ENCODE data around the gene PCDH17.

Gene PCDH17

DNA sequence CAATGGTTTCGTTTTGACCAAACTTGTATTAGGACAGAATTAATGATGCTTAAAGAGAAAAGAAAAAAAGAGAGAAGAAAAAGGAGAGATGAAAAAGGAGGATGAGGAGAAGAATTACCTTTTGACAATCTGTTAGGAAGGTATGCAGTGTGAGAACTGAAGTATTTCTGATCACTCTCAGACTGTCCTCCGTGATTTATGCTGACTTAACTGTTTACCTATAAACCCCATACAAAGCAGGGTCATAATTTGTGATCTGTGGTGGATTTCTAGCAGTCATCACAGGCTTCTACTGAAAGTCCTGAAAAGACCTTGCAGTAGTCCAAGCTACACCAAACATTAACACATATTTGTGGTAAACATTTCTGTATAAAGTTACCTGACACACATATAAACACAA, 93.9 kb downstream of the PCDH17 start:
- Histone ChIP-seq H3K36me3 (ENCODE audit: control insufficient read depth, insufficient read depth, low read length) (no peaks in the 10 kb centered on the region), H3K27ac (ENCODE audit: low read length) (no peak overlapping the region), H3K4me1 (ENCODE audit: control insufficient read depth, insufficient read depth, low read length) (no peaks in the 10 kb centered on the region), H3K9me3 (ENCODE audit: control insufficient read depth, insufficient read depth, low read length) (no peaks in the 10 kb centered on the region), H3K4me3 (ENCODE audit: low read length) (no peak overlapping the region), H3K27me3 (ENCODE audit: control insufficient read depth, insufficient read depth, low read length) (no peaks in the 10 kb centered on the region)
- DNase-seq (ENCODE audit: low read depth, low spot score), result no peak
- whole genome bisulfite sequencing (ENCODE audit: insufficient coverage, insufficient read length), result no CpG with 5 or more reads among the region's 2 CpGs

DNA sequence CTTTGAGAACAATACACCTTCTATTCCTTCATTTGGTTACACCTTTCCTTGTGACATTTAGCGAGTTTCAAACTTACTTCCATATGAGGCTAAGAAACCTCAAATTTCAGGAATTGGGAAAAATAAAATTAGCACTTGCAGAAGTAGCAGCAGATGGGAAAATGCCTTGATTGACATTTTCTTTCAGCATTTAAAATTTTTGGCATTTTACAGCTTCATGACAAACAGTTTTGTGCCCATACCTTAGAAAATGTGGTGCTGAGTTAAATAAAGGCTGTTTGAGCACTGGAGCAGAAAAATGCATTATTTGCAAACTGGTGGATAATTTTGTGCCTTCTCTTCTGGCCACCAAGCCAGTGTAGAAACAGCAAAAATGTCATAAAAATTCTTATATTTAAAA, 95.4 kb downstream of the PCDH17 start:
- Histone ChIP-seq H3K27me3 (ENCODE audit: control insufficient read depth, insufficient read depth, low read length) (no peaks in the 10 kb centered on the region), H3K4me3 (ENCODE audit: low read length) (no peak overlapping the region), H3K27ac (ENCODE audit: low read length) (no peak overlapping the region), H3K36me3 (ENCODE audit: control insufficient read depth, insufficient read depth, low read length) (no peaks in the 10 kb centered on the region), H3K9me3 (ENCODE audit: control insufficient read depth, insufficient read depth, low read length) (no peaks in the 10 kb centered on the region), H3K4me1 (ENCODE audit: control insufficient read depth, insufficient read depth, low read length) (no peaks in the 10 kb centered on the region)
- no CpG with 5 or more reads among the region's 1 CpG for WGBS (ENCODE audit: insufficient coverage, insufficient read length)
- no peak for DNase-seq (ENCODE audit: low read depth, low spot score)

DNA sequence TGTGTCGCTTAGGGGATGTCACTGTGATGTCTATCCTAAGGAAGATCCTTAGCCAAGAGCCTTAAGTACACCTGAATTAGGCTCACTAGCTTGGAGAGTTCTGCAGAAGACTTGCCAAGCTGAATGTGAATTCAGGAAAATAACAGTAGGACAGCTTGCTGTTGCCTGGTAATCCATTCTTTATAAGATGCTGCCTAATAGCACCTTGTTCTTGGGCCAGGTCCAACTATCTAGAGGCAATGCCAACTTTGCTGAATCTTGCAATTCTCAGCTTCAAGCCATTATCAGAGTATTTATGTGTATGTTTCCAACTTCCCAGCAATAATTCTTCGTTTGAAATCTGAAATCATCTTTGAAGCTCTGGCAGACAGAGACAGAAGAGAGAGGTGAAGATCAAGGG, 102.8 kb downstream of the PCDH17 start:
- Histone ChIP-seq H3K36me3 (ENCODE audit: control insufficient read depth, insufficient read depth, low read length) (no peaks in the 10 kb centered on the region), H3K27me3 (ENCODE audit: control insufficient read depth, insufficient read depth, low read length) (no peaks in the 10 kb centered on the region), H3K9me3 (ENCODE audit: control insufficient read depth, insufficient read depth, low read length) (no peaks in the 10 kb centered on the region), H3K4me3 (ENCODE audit: low read length) (no peak overlapping the region), H3K4me1 (ENCODE audit: control insufficient read depth, insufficient read depth, low read length) (no peaks in the 10 kb centered on the region), H3K27ac (ENCODE audit: low read length) (no peak overlapping the region)
- no peak for DNase-seq (ENCODE audit: low read depth, low spot score)
- WGBS (ENCODE audit: insufficient coverage, insufficient read length), result no CpG with 5 or more reads among the region's 2 CpGs

- DNase-seq (ENCODE audit: low read depth, low spot score), result no peak
- no peaks in the 10 kb centered on the region for H3K36me3 ChIP-seq (ENCODE audit: control insufficient read depth, insufficient read depth, low read length)
- H3K27ac ChIP-seq (ENCODE audit: low read length), result no peak overlapping the region
- H3K4me3 ChIP-seq (ENCODE audit: low read length), result no peak overlapping the region
- no peaks in the 10 kb centered on the region for H3K27me3 ChIP-seq (ENCODE audit: control insufficient read depth, insufficient read depth, low read length)
- H3K4me1 ChIP-seq (ENCODE audit: control insufficient read depth, insufficient read depth, low read length), result no peaks in the 10 kb centered on the region
- no CpG with 5 or more reads among the region's 2 CpGs for WGBS (ENCODE audit: insufficient coverage, insufficient read length)
- H3K9me3 ChIP-seq (ENCODE audit: control insufficient read depth, insufficient read depth, low read length), result no peaks in the 10 kb centered on the region
Observed at GRCh38 chr13:57739089-57739488, 107.5 kb downstream of the PCDH17 start.

- H3K27ac ChIP-seq (ENCODE audit: low read length), result no peak overlapping the region
- WGBS (ENCODE audit: insufficient coverage, insufficient read length), result no CpG with 5 or more reads among the region's 4 CpGs
- no peaks in the 10 kb centered on the region for H3K9me3 ChIP-seq (ENCODE audit: control insufficient read depth, insufficient read depth, low read length)
- DNase-seq (ENCODE audit: low read depth, low spot score), result no peak
- H3K27me3 ChIP-seq (ENCODE audit: control insufficient read depth, insufficient read depth, low read length), result no peaks in the 10 kb centered on the region
- no peaks in the 10 kb centered on the region for H3K4me1 ChIP-seq (ENCODE audit: control insufficient read depth, insufficient read depth, low read length)
- H3K36me3 ChIP-seq (ENCODE audit: control insufficient read depth, insufficient read depth, low read length), result no peaks in the 10 kb centered on the region
- H3K4me3 ChIP-seq (ENCODE audit: low read length), result no peak overlapping the region
Observed at GRCh38 chr13:57739543-57740190, 108.1 kb downstream of the PCDH17 start.

- no peaks in the 10 kb centered on the region for H3K9me3 ChIP-seq (ENCODE audit: control insufficient read depth, insufficient read depth, low read length)
- H3K4me1 ChIP-seq (ENCODE audit: control insufficient read depth, insufficient read depth, low read length), result no peaks in the 10 kb centered on the region
- no peak overlapping the region for H3K4me3 ChIP-seq (ENCODE audit: low read length)
- no peaks in the 10 kb centered on the region for H3K27me3 ChIP-seq (ENCODE audit: control insufficient read depth, insufficient read depth, low read length)
- H3K36me3 ChIP-seq (ENCODE audit: control insufficient read depth, insufficient read depth, low read length), result no peaks in the 10 kb centered on the region
- WGBS (ENCODE audit: insufficient coverage, insufficient read length), result no CpG with 5 or more reads among the region's 2 CpGs
- DNase-seq (ENCODE audit: low read depth, low spot score), result no peak
- no peak overlapping the region for H3K27ac ChIP-seq (ENCODE audit: low read length)
Observed at GRCh38 chr13:57740719-57741118, 109.2 kb downstream of the PCDH17 start.

GRCh38 chr13:57748096-57748495, 116.6 kb downstream of the PCDH17 start:
- no CpG with 5 or more reads among the region's 3 CpGs for whole genome bisulfite sequencing (ENCODE audit: insufficient coverage, insufficient read length)
- no peak for DNase-seq (ENCODE audit: low read depth, low spot score)
- H3K9me3 ChIP-seq (ENCODE audit: control insufficient read depth, insufficient read depth, low read length), result no peaks in the 10 kb centered on the region
- no peaks in the 10 kb centered on the region for H3K36me3 ChIP-seq (ENCODE audit: control insufficient read depth, insufficient read depth, low read length)
- no peaks in the 10 kb centered on the region; the same call in 1 of the 2 replicates for H3K27me3 ChIP-seq (ENCODE audit: control insufficient read depth, insufficient read depth, low read length)
- H3K27ac ChIP-seq (ENCODE audit: low read length), result no peak overlapping the region
- H3K4me3 ChIP-seq (ENCODE audit: low read length), result no peak overlapping the region
- no peaks in the 10 kb centered on the region for H3K4me1 ChIP-seq (ENCODE audit: control insufficient read depth, insufficient read depth, low read length)

GRCh38 chr13:57760951-57761350, 129.4 kb downstream of the PCDH17 start:
- H3K36me3 ChIP-seq (ENCODE audit: control insufficient read depth, insufficient read depth, low read length), result no peaks in the 10 kb centered on the region
- no peak for DNase-seq (ENCODE audit: low read depth, low spot score)
- H3K27me3 ChIP-seq (ENCODE audit: control insufficient read depth, insufficient read depth, low read length), result no peaks in the 10 kb centered on the region
- no peak overlapping the region for H3K4me3 ChIP-seq (ENCODE audit: low read length)
- no peak overlapping the region for H3K27ac ChIP-seq (ENCODE audit: low read length)
- no CpG with 5 or more reads among the region's 2 CpGs for WGBS (ENCODE audit: insufficient coverage, insufficient read length)
- no peaks in the 10 kb centered on the region for H3K4me1 ChIP-seq (ENCODE audit: control insufficient read depth, insufficient read depth, low read length)
- H3K9me3 ChIP-seq (ENCODE audit: control insufficient read depth, insufficient read depth, low read length), result no peaks in the 10 kb centered on the region

- no peak for DNase-seq (ENCODE audit: low read depth, low spot score)
- no peak overlapping the region for H3K4me3 ChIP-seq (ENCODE audit: low read length)
- no peaks in the 10 kb centered on the region for H3K9me3 ChIP-seq (ENCODE audit: control insufficient read depth, insufficient read depth, low read length)
- no peak overlapping the region for H3K27ac ChIP-seq (ENCODE audit: low read length)
- no peaks in the 10 kb centered on the region for H3K4me1 ChIP-seq (ENCODE audit: control insufficient read depth, insufficient read depth, low read length)
- WGBS (ENCODE audit: insufficient coverage, insufficient read length), result no CpG with 5 or more reads among the region's 1 CpG
- H3K27me3 ChIP-seq (ENCODE audit: control insufficient read depth, insufficient read depth, low read length), result no peaks in the 10 kb centered on the region
- H3K36me3 ChIP-seq (ENCODE audit: control insufficient read depth, insufficient read depth, low read length), result no peaks in the 10 kb centered on the region
Observed at GRCh38 chr13:57763689-57764088, 132.1 kb downstream of the PCDH17 start.
